Breast epithelium (tissue), 4 donors: Measurements from ENCODE around the gene POU4F1. TPM values are rescaled to one million over a fixed set of nuclear protein-coding genes. Genes with fewer than 3 reads are reported as not detected.

Experiments used
- DNase-seq, 2 donors: peaks; one replicate each; pipeline ENCODE4 v3.0.0-alpha.2; 2019; ENCODE audit warnings: low spot score in 2 of 2
- H3K27ac ChIP-seq, 2 donors: fragments of 200-600 bp; sonication (generic) in 1 of 2; one replicate each; pipeline ENCODE4 v1.5.1; 2016 to 2019; ENCODE audit warnings: mild to moderate bottlenecking in 1 of 2
- H3K27me3 ChIP-seq, 2 donors: fragments of 200-600 bp; sonication (generic) in 1 of 2; one replicate each; pipeline versions ENCODE4 v1.5.1 to v1.6.0; 2017 to 2019; ENCODE audit warnings: control low read depth in 1 of 2, mild to moderate bottlenecking in 1 of 2
- H3K36me3 ChIP-seq: fragments of 200-600 bp; one replicate; pipeline ENCODE4 v1.5.1; 2019
- H3K4me1 ChIP-seq, 2 donors: fragments of 200-600 bp; sonication (generic); one replicate each; pipeline ENCODE4 v1.5.1; 2016 to 2019; ENCODE audit warnings: control low read depth in 1 of 2
- H3K4me3 ChIP-seq, 3 donors: fragments of 200-600 bp; sonication (generic); 1 replicate in 2 of 3; 2 replicates in 1 of 3; pipeline ENCODE4 v1.5.1; 2016 to 2019; ENCODE audit warnings: mild to moderate bottlenecking in 3 of 3, moderate library complexity in 2 of 3
- H3K9me3 ChIP-seq, 2 donors: fragments of 200-600 bp; sonication (generic) in 1 of 2; one replicate each; pipeline ENCODE4 v1.5.1; 2016 to 2019; ENCODE audit warnings: control low read depth in 1 of 2
- POLR2A ChIP-seq: fragments of 450-650 bp; IDR thresholded peaks from one replicate; pipeline ENCODE4 v1.6.1; 2016; ENCODE audit warnings: antibody characterized with exemption, mild to moderate bottlenecking, moderate library complexity
- POLR2AphosphoS5 ChIP-seq, 3 donors: sonication (generic); formaldehyde crosslinking; IDR thresholded peaks; one replicate each; pipeline ENCODE4 v1.6.1; 2017; ENCODE audit warnings: antibody characterized with exemption in 3 of 3
- intact Hi-C: fragments of 100-400 bp; cut with DNase I; formaldehyde crosslinking; loops from one replicate; pipeline ENCODE4 v1.15.1; 2023; ENCODE audit warnings: low total_unique reads
- total RNA-seq, 3 donors: library from RNA; depleted of rRNA; stranded (reverse); fragments of >200 nt; gene quantifications; one replicate each; pipeline ENCODE4 v1.1.0, GENCODE V29; 2016
- TF ChIP-seq, protein P1 (sequence below), 3 donors: fragments of 450-650 bp; IDR thresholded peaks; one replicate each; pipeline ENCODE4 v1.5.1; 2016 to 2017; ENCODE audit warnings: antibody characterized with exemption in 3 of 3, mild to moderate bottlenecking in 3 of 3, moderate library complexity in 3 of 3

The POU4F1 gene
- total RNA-seq, 3 donors from 2014 or later: not detected

DNA sequence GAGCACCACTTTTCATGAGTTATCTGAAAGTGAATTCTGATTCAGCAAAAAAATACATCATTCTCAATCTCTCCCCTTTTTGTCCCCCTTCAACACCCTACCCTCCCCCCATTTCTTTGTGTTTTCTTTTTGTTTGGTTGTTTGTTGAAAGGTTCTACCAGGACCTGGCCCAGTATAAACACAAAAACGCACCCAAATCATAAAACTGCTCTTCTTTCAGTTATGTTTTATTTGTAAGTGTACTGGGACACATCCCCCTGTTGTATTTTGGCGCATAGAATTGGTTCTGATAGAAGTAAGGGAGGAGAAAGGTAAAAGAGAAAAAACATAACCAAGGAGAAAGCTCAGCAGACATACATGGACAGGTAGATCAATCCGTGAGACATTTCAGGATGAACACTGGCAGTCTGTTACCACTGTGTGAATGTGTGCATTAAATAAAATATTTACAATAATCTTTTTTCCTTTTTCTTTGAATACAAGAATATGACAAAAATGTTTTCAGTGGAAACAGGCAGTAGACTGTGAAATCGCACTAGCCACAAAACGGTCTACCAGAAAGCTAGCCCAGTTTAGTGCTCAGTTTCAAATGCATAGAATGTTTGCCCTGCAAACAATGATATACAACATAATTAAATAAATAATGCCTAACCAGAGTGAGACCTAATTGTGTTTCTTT lies 4.2 kb downstream of the POU4F1 start:
- TF ChIP-seq POLR2AphosphoS5 (IDR thresholded peaks at IDR 0.05) (no peak), POLR2A (no peak)
- TF ChIP-seq, protein P1, sequence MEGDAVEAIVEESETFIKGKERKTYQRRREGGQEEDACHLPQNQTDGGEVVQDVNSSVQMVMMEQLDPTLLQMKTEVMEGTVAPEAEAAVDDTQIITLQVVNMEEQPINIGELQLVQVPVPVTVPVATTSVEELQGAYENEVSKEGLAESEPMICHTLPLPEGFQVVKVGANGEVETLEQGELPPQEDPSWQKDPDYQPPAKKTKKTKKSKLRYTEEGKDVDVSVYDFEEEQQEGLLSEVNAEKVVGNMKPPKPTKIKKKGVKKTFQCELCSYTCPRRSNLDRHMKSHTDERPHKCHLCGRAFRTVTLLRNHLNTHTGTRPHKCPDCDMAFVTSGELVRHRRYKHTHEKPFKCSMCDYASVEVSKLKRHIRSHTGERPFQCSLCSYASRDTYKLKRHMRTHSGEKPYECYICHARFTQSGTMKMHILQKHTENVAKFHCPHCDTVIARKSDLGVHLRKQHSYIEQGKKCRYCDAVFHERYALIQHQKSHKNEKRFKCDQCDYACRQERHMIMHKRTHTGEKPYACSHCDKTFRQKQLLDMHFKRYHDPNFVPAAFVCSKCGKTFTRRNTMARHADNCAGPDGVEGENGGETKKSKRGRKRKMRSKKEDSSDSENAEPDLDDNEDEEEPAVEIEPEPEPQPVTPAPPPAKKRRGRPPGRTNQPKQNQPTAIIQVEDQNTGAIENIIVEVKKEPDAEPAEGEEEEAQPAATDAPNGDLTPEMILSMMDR (IDR thresholded peaks at IDR 0.05): no peak
- Histone ChIP-seq H3K36me3 (no peaks in the 10 kb centered on the region), H3K27ac (no peak overlapping the region), H3K27me3 (peaks cover 8 to 96% of the 10 kb centered on the region in 2 donors), H3K9me3 (no peaks in the 10 kb centered on the region), H3K4me3 (no peak overlapping the region), H3K4me1 (peaks cover 3 to 4% of the 10 kb centered on the region in 2 donors)
- DNase-seq: no peak
- intact Hi-C loops: no loop called here

DNA sequence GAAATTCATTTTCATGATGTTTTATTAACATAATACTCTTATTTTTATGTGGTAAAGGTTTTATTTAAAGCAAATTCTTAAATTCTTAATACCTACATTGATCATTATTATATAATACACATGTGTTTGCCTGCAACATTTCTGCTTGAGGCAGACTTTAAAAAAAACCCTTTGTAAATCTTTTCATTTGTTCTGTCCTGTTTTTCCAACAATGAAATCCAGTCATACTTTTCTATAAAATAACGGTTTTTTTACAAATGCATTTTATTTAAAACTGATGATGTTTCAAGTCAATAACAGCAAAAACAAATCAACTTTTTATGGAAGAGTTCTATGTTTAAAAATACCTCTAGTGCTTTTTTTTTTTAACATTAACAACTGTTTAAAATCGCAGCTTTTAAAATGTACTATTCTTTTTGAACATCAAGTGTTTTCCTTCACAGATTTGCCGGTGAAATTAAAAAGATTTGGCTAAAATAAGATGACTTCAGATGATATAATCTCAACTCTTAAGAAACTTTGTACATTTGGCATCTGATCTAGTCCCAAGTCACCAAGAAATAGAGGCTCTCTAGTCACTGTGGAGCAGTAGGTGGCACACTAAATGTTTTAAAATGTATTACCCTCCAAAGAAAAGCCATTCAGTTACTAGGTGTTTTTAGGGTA lies 5.1 kb downstream of the POU4F1 start:
- intact Hi-C loops: no loop called here
- DNase-seq: no peak
- TF ChIP-seq POLR2AphosphoS5 (IDR thresholded peaks at IDR 0.05): no peak
- TF ChIP-seq POLR2A: no peak
- TF ChIP-seq, protein P1 (IDR thresholded peaks at IDR 0.05): no peak
- Histone ChIP-seq H3K36me3 (no peaks in the 10 kb centered on the region), H3K27ac (no peak overlapping the region), H3K27me3 (peaks cover 11 to 96% of the 10 kb centered on the region in 2 donors), H3K4me1 (peaks cover 0 to 3% of the 10 kb centered on the region in 2 donors), H3K4me3 (no peak overlapping the region), H3K9me3 (no peaks in the 10 kb centered on the region)

DNA sequence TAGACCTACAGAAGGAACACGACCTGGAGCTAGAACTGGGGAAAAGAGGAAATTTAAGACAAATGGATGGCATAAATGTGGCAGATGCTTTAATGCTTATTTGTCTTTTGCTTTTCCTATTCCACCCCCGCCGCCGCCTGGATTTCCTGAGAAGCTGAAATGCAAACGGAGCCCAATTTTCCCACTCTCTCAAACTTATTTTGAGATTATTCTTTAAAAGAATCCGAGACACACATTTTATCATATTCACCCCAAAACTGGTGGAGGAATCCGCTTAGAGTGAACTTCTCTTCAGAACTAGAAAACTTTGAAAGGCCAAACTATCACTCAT lies 5.8 kb downstream of the POU4F1 start:
- no peak for DNase-seq
- peaks cover 0 to 3% of the 10 kb centered on the region in 2 donors for H3K4me1 ChIP-seq
- no peak overlapping the region for H3K4me3 ChIP-seq
- TF ChIP-seq, protein P1 (IDR thresholded peaks at IDR 0.05): no peak
- TF ChIP-seq POLR2A (no peak), POLR2AphosphoS5 (IDR thresholded peaks at IDR 0.05) (no peak)
- H3K9me3 ChIP-seq: no peaks in the 10 kb centered on the region
- no peaks in the 10 kb centered on the region for H3K36me3 ChIP-seq
- H3K27ac ChIP-seq: no peak overlapping the region
- H3K27me3 ChIP-seq: peaks cover 6 to 96% of the 10 kb centered on the region in 2 donors
- intact Hi-C loops: no loop called here

DNA sequence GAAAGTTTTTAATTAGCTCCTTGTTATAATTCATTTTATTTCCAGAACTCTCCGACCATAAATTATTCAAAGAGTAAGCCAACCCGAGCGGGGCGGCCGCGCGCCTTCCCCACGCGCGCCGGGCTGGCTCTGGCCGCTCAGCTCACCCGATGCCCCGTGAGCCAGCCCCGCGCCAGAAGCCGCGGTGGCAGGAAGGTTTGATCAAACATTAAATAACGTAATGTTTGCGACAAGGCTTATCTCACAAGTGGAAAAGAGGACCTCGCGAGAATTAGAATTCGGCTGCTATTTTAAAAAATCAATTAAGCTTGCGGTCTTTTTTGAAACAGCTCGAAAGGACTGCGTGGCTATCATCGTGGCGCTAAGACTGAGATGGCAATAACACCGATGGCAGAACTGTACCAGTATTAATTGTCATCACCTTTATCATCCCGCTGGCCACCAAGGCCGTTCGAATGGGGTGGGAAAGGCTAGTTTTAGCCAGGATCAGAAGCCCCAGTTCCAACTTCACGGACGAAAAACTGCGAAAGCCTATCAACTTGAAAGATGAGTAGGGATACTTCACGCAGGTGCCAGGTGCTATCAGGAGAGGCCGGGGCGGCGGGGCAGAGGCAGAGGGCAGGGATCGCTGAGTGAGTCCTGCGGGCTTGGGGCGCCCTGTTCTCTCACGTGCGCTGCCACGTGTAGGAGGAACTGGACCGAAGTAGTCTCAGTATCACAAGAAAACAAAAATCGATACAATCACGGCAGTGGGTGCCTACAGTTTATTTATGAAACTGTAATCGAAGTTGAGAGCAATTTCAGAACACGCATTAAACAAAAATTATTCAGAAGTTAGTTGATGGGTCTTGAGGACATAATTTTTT lies 6.4 kb downstream of the POU4F1 start:
- Histone ChIP-seq H3K27me3 (peaks cover 6 to 97% of the 10 kb centered on the region in 2 donors), H3K4me1 (peaks cover 0 to 3% of the 10 kb centered on the region in 2 donors), H3K9me3 (no peaks in the 10 kb centered on the region), H3K36me3 (no peaks in the 10 kb centered on the region), H3K27ac (no peak overlapping the region), H3K4me3 (peak overlapping the region in 1 of 3 donors; percentile 3)
- no peak for TF ChIP-seq POLR2AphosphoS5 (IDR thresholded peaks at IDR 0.05)
- no peak for DNase-seq
- intact Hi-C loops: no loop called here

DNA sequence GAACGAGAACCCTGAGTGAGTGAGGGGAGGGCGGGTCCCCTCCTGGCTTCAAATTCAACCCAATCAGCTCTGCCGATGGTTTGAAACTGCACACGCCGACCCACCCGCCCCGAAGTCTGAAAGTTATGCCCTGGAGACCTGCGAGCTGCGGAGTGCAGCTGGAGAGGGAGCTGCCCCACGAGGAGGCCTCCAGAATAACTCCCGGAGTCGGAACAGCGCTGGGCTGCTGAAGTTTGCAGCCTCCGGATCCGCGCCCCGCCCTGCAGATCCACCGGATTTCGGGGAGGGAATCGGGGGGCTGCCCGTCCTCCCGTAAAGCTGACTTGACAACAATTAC lies 7.0 kb downstream of the POU4F1 start:
- Histone ChIP-seq H3K36me3 (no peaks in the 10 kb centered on the region), H3K4me1 (peaks cover 0 to under 1% of the 10 kb centered on the region in 2 donors), H3K4me3 (peak overlapping the region in 1 of 3 donors; percentile 44), H3K27me3 (peaks cover 4 to 95% of the 10 kb centered on the region in 2 donors), H3K27ac (no peak overlapping the region), H3K9me3 (no peaks in the 10 kb centered on the region)
- no peak for DNase-seq
- TF ChIP-seq, protein P1 (IDR thresholded peaks at IDR 0.05): no peak
- TF ChIP-seq POLR2AphosphoS5 (IDR thresholded peaks at IDR 0.05): no peak
- TF ChIP-seq POLR2A: no peak
- intact Hi-C loops: no loop called here
